AG09309 (cell line): ENCODE data around the gene SETBP1.

Source experiments
- DNase-seq: peaks from one replicate; pipeline ENCODE4 v3.0.0-alpha.2; 2010; ENCODE audit warnings: low read depth
- H3K4me3 ChIP-seq: 2 replicates; pipeline ENCODE4 v1.5.1; 2011; ENCODE audit warnings: mild to moderate bottlenecking, low read depth, low read length, moderate library complexity; ENCODE audit not compliant: control insufficient read depth
- TF ChIP-seq, protein P1 (sequence below): IDR thresholded peaks from 2 replicates; pipeline ENCODE4 v1.5.1; 2011; ENCODE audit warnings: mild to moderate bottlenecking, low read depth, low read length, inconsistent platforms; ENCODE audit not compliant: insufficient read depth, control insufficient read depth; ENCODE audit errors: missing control alignments

Gene SETBP1

DNA sequence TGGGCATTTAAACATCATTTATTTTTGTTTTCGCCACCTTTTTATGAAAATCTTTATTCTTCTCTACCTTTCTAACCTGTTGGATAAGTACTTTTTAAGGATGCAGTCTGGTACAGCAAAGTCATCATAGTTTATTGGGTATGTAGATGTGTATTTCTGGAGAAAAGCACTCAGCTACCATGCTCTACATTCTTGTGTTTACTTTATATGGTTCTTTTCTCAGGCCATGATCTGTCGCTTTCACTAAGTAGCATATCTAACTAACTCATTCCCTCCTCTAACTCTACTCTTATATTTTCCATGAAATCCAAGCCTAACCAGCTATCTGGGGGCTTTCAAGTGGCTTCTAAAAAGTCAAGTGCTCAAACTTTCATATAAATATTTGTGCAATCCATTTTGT is 25.3 kb upstream of the SETBP1 start:
- DNase-seq, result no peak
- H3K4me3 ChIP-seq, result no peak overlapping the region
- TF ChIP-seq, protein P1, sequence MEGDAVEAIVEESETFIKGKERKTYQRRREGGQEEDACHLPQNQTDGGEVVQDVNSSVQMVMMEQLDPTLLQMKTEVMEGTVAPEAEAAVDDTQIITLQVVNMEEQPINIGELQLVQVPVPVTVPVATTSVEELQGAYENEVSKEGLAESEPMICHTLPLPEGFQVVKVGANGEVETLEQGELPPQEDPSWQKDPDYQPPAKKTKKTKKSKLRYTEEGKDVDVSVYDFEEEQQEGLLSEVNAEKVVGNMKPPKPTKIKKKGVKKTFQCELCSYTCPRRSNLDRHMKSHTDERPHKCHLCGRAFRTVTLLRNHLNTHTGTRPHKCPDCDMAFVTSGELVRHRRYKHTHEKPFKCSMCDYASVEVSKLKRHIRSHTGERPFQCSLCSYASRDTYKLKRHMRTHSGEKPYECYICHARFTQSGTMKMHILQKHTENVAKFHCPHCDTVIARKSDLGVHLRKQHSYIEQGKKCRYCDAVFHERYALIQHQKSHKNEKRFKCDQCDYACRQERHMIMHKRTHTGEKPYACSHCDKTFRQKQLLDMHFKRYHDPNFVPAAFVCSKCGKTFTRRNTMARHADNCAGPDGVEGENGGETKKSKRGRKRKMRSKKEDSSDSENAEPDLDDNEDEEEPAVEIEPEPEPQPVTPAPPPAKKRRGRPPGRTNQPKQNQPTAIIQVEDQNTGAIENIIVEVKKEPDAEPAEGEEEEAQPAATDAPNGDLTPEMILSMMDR, result no peak

DNA sequence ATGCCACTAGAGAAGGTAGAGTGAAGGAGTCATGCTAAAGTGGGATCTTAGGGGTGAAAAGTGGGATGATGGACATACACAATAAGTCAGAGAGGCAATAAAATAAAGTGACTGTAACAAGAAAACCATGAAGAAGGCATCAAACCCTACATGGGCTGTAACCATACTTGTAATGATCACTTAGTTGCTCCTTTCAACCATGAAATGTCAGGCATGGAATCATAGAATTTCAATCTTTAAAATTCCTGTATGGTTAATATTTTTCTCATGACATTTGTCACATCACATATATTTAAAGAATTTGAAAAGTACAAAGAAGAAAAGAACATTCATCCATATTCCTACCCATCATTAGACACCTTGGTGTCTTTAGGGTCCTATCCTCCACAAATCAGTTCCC is 20.9 kb upstream of the SETBP1 start:
- no peak overlapping the region for H3K4me3 ChIP-seq
- DNase-seq, result no peak
- TF ChIP-seq, protein P1, result no peak

DNA sequence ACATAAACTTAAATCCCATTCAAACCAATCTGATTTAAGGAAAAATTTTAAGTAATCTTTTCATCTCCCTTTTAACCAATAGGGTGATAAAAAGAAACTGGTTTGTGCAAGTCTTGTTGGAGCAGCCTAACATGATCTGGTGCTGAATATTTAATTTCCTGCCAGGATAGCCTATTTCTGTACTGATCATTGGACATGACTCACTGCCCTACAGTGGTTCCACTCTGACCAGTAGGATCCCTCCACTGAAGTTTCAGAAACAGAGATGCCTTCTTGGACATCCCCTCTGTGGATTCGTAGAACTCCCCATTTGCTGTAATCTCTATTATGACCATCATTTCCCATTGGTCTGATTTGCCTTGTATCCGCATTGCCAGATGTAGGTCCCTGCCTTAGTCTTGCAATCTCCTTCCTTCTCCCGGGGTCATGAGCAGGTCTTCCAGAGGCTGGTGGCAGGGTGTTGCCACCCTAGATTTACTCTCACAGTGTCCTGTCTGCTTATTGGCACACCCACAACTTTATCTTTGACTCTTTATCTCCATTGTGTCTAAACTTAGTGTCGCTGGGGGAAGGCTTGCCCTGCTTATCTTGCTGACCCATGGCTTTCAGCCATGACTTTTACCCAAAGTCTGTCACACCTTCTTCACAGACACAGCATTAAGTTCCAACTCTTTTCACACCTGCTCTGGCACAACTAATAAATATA is 12.3 kb upstream of the SETBP1 start:
- TF ChIP-seq, protein P1, result no peak
- no peak for DNase-seq

DNA sequence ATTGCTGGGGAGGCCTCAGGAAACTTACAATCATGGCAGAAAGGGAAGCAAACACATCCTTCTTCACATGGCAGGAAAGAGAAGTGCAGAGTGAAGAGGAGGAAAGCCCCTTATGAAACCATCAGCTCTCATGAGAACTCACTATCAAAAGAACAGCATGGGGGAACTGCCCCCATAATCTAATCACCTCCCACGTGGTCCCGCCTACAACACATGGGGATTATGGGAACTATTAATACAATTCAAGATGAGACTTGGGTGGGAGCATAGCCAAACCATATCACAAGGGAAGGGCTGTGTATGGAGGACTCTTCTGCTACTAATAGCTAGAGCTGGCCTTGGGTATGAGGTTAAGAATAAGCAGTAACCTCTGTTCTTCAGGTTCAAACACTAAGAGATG is 8.8 kb upstream of the SETBP1 start:
- DNase-seq, result no peak
- H3K4me3 ChIP-seq, result no peak overlapping the region
- TF ChIP-seq, protein P1, result no peak

More for the DNA sequence above, 12.3 kb upstream of the SETBP1 start:
- no peak overlapping the region for H3K4me3 ChIP-seq

DNA sequence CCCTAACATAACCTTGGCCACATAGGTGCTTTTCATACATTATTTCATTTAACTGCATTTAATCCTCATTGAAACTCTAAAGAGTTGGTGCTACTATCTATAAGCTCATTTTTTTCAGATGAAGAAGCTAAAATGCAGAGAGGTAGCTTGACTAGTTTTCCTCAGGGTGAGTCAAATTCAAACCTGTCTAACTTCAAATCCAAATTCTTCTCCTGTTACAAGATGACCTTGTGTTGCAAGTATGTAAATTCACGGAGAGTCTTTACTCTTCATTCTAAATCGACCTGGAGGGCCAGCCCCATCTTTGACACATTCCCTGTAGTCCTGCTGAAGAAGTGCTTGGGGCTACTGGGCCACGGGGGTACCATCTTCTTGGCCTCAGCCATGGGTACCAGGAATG is 8.2 kb upstream of the SETBP1 start:
- H3K4me3 ChIP-seq, result no peak overlapping the region
- DNase-seq, result no peak
- TF ChIP-seq, protein P1, result no peak

DNA sequence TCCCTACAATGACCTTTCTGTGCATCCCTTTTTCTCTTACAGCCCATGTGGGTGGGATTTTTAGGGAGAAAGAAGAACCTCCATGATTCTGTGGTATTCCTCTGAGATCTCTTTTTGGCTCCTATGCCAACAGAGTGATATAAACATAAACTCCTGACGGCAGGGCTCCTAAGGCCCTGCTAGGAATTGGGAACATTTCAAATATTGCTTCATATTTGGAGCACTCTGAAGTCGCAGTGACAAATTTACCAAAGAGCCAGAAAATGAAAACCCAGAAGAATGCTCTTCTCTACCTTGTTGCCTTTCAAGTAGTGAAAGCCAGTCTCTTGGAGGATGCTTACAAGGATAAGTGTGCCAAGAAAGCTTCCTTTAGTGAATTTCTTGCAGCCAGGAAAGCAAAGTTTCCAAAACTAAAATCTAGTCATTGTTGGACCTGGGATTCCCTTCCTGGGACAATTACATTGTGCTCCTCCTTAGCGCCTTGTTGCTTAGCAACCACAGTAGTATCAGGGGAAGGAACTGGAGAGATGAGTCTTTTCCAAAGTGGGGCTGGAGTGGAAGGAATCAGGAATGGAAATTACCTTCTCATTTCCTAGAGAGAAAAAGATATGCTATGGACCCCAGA is 7.3 kb upstream of the SETBP1 start:
- no peak for DNase-seq
- no peak overlapping the region for H3K4me3 ChIP-seq
- TF ChIP-seq, protein P1, result no peak
